Measurements from ENCODE around the gene ATP5F1E.

GRCh38 chr20:58992911-58993310 is 39.2 kb downstream of the ATP5F1E start:
- TF ChIP-seq CTCF (conservative IDR thresholded peaks at IDR 0.05) (no peak), EZH2 (IDR thresholded peaks at IDR 0.05; ENCODE audit: low read depth) (no peak)

Data from PC-9 (cell line).